ENCODE measurements around the gene ARID3C.
"Not testable (repeated sequence)": the region's sequence is repeated elsewhere in the genome, so short reads cannot be mapped to it uniquely, and the experiment has no call there.

The ARID3C gene

DNA sequence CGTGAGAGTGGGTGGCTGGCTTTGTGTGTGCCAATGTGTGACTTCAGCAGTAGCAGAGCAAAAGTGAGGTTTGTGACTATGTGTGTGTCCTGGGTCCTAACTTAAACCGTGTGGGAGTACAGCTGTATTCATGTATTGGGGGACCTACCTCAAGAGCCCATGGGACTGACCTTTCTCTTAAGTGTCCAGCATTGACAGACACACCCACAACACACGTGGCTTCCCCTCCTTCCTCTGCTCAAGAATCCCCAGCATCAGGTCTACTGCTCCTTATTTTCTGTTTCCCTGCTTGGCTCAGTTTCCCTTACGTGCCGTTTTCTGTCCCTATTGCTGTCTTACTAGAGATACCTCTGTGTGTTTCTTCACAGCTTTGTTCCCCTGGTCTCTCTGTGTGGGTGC is 23.7 kb upstream of the ARID3C start:
- no peak for DNase-seq (ENCODE audit: low read depth, low spot score)

DNA sequence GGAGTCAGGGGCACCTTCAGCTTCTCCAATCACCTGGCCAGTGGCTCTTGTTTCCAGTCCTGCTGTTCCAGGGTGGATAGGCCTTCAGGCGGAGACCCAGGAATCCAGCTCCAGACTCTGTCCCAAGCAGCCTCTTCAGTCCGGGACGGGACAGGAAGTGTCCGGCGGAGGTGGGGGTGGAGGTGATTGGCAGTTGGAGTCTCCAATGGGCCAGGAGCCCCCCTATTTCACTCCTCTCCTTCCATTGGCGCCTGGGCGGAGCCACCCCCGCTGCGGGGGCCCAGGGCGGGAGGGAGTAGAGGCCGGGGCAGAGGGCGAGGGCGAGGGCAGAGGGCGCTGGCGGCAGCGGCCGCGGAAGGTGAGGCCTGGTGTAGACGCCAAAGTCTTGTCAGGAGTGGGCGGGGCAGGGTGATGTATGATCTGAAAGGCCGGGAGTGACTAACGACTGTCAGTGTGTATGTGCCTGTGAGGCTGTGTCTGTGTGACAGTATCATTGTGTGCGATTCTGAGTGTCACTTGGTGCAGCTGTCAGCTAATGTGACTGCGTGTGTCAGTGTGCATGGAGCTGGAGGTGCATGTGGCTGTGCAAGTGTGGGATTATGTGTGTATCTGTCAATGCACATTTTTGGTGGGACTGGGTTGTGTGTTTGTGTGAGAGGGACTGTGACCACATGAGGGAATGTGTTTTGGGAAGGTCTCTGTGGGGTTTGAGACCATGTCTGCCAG is 23.2 kb upstream of the ARID3C start, which contains the start of gene IL11RA:
Gene IL11RA (plus strand): TSS at position 310 of the 726 bp plus-strand sequence. CDS start 3,033 bp downstream, outside the sequence.
- peak; percentile 81 for DNase-seq (ENCODE audit: low read depth, low spot score)

DNA sequence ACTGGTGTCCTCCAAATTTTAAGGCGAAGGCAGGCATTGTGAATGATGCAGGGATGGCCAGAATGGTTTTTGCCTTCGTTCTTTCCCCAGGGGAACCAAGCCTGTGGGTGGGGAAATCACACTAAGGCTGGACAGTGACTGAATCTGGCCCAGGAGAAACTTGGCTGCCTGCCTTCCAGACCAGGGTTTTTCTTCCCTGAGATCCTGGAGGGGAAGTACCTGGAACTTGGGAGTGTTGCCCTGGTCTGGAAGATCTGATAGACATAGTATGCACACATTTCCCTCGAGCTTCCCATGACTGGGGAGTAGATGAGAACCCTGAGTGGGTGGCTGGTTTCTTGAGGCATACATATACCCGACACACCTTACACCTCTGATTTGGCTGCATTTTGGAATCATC is 22.5 kb upstream of the ARID3C start:
- DNase-seq (ENCODE audit: low read depth, low spot score): peak; percentile 42

DNA sequence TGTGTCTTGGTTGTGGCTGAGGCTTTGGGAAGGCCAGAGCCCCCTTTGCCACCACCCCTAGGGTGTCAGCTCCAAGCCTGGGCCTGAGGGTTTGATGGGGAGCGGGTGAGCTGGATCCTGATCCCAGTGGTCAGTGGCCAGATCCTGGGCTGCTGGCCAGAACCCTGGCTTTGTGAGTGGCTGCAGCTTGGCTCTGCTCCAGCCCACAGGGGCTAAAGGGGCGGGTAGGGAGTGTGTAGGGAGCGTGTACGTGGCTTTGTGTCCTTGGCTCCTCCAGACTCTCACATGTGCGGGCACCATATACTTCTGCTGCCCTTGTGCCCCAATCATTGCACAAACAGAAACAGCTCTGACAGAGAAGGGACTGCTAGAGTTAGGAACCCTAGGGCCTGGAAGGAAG is 21.9 kb upstream of the ARID3C start:
- DNase-seq (ENCODE audit: low read depth, low spot score): peak; percentile 85

DNA sequence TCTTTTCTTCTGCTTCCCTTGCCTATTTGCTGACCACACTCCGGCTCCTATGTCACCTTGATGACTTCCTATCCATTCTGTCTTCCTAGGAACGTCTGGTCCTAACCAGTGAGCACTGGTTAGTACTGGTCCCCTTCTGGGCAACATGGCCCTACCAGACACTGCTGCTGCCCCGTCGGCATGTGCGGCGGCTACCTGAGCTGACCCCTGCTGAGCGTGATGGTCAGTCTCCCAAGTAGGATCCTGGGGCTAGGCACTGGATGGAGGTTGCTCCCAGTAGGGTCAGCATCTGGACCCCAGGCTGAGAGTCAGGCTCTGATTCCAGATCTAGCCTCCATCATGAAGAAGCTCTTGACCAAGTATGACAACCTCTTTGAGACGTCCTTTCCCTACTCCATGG is 19.8 kb upstream of the ARID3C start:
- DNase-seq (ENCODE audit: low read depth, low spot score): no peak

DNA sequence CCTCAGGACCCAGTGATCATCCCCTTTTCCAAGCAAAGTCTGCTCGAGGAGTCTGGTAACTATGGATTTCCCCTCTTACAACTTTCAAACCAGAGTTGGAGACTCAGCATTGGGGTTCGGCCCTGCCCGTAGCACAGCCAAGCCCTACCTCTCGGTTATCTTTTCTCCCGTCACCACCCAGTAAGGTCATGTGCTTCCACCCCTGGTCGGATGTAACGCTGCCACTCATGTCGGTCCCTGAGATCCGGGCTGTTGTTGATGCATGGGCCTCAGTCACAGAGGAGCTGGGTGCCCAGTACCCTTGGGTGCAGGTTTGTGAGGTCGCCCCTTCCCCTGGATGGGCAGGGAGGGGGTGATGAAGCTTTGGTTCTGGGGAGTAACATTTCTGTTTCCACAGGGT is 18.8 kb upstream of the ARID3C start:
- no peak for DNase-seq (ENCODE audit: low read depth, low spot score)

GRCh38 chr9:34647084-34647403 is 18.2 kb upstream of the ARID3C start:
- no peak for DNase-seq (ENCODE audit: low read depth, low spot score)

- peak; percentile 93 for DNase-seq (ENCODE audit: low read depth, low spot score)
These were observed 17.6 kb upstream of the ARID3C start, which contains the start of gene GALT for GRCh38 chr9:34646211-34647083. Gene GALT (plus strand): TSS chr9:34646675. CDS start chr9:34646705, 30 bp downstream.

DNA sequence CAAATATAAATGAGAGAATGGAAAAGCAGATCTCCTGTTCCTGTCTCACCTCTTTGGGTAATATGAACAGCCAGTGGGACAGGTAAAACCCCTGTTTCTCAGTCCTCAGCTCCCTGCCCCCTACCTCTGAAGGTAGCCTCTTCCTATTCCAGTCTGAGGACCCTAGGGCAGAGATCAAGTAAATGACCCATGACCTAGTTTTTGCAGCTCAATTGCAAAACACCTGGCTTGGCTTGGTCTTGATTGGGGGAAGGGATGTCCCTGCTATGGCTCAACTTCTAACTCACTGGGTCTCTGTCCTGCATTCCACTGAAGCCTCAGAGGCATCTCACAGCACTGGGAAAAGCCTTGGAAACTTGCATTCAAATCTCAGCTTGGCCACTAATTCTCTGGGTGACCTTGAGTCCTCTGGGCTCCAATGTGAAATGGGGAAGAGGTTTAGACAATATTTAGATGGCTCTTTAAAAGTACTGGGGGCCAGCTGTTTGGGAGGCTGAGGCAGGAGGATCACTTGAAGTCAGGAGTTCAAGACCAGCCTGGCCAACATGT is 16.0 kb upstream of the ARID3C start:
- DNase-seq (ENCODE audit: low read depth, low spot score): no peak

GRCh38 chr9:34642679-34643078 is 13.8 kb upstream of the ARID3C start:
- no peak for DNase-seq (ENCODE audit: low read depth, low spot score)

DNA sequence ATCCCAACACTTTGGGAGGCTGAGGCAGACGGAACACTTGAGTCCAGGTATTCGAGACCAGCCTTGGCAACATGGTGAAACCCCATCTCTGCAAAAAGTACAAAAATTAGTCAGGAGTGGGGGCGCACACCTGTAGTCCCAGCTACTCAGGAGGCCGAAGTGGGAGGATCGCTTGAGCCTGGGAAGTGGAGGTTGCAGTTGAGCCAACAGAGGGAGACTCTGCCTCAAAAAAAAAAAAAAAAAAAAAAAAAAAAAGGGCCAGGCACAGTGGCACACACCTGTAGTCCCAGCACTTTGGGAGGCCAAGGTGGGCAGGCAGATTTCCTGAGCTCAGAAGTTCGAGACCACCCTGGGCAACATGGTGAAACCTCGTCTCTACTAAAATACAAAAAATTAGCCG is 10.5 kb upstream of the ARID3C start:
- DNase-seq (ENCODE audit: low read depth, low spot score): not testable (repeated sequence)

DNA sequence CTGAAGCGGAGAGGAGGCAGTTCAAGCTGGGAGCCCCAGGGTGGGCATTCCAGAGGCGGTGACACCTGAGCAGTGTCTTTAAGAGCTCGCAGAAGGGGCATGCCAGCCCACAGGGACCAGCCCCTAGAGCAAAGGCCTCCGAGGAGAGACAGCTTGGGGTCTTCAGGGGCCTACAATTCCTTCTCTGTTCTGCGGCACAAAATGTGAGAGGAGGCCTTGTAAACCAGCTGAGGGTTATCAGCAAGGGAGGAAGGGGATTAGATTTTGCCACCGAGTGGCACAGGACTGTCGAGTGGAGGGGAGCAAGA is 9.2 kb upstream of the ARID3C start:
- no peak for DNase-seq (ENCODE audit: low read depth, low spot score)

- peak; percentile 98 for DNase-seq (ENCODE audit: low read depth, low spot score)
These were observed 8.7 kb upstream of the ARID3C start, which contains the start of gene SIGMAR1 for GRCh38 chr9:34637356-34638137. Gene SIGMAR1 (minus strand): TSS chr9:34637787. CDS start chr9:34637697, 90 bp downstream.

- DNase-seq (ENCODE audit: low read depth, low spot score): no peak
These were observed 8.0 kb upstream of the ARID3C start for GRCh38 chr9:34636791-34637355.

- no peak for DNase-seq (ENCODE audit: low read depth, low spot score)
These were observed 6.7 kb upstream of the ARID3C start for GRCh38 chr9:34635556-34635955.

- no peak for DNase-seq (ENCODE audit: low read depth, low spot score)
These were observed 5.8 kb upstream of the ARID3C start for GRCh38 chr9:34634551-34635248.

- peak; percentile 79 for DNase-seq (ENCODE audit: low read depth, low spot score)
These were observed 5.1 kb upstream of the ARID3C start for GRCh38 chr9:34633851-34634550.

DNA sequence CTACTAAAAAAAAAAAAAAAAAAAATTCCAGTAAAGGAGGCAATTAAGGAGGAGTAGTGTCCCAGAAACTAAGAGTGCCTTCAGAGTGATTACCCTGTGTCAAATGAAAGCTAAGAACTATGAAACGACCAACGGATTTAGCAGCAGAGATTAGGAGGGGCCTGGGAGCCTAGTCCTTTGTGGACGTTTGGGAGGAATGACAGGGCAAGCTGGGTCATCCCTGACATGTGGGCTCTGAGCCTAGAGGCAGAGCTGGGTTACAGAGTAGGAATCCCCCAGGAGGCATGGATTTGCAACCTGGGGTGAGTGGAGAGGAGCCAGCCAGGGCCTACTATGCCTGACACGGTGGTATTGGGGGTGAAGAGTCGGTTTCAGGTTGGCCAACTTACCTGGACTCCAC is 4.3 kb upstream of the ARID3C start:
- DNase-seq (ENCODE audit: low read depth, low spot score): no peak

DNA sequence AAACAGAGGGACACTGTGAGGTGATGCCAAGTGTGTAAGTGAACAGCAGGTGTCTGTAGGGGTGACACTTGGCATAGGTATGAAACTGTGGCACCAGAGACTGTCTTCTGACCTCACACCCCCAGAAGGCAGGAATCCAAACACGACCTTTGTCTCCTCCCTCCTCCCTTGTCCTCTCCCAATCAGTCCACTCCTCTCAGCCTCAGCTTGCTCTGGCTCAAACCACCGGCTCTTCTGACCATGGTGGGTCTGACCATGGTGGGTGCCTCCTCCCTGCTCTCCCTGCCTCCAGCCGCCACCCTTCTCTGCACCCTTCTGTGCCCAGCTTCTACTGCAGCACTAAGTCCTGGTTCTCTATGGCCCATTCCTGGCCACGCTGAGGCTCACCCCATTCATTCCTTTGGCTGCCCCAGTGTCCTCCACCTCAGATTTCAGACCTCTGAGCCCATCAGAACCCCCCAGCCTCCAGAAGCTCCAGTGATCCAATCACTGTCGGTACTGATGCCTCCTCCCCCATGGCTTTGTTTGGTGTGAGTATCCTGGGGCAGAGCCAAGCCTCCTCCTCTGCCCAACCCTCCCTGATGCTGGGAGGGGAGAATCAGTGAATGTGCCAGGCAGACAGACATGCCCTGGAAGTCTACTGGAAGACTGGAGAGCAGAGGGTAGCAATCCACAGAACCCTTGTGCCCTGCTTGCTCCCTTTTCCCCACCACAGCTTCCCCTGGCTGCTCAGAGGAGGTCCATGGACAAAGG is 1.7 kb upstream of the ARID3C start:
- no peak for DNase-seq (ENCODE audit: low read depth, low spot score)

DNA sequence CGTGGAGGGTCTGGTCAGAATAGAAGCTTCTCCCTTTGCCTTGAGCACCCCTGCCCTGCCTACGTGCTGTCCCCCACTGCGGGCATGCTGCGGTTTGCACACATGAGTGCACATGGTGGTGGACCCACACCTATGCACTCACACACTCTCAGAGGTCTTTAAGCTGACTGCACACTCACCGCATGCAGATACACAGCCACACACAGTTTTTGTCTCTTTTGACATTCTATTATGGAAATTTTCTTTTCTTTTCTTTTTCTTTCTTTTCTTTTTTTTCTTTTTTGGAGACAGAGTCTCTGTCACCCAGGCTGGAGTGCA is 584 bp upstream of the ARID3C start:
- DNase-seq (ENCODE audit: low read depth, low spot score): no peak

All from astrocyte of the hippocampus (primary cell).